Non-pigmented ciliary epithelial cell (primary cell): Measurements from ENCODE around the gene CHRNA5.

Experiments used
- DNase-seq: peaks from one replicate; pipeline ENCODE4 v3.0.0-alpha.2; 2010; ENCODE audit warnings: low read depth

CHRNA5 gene

DNA sequence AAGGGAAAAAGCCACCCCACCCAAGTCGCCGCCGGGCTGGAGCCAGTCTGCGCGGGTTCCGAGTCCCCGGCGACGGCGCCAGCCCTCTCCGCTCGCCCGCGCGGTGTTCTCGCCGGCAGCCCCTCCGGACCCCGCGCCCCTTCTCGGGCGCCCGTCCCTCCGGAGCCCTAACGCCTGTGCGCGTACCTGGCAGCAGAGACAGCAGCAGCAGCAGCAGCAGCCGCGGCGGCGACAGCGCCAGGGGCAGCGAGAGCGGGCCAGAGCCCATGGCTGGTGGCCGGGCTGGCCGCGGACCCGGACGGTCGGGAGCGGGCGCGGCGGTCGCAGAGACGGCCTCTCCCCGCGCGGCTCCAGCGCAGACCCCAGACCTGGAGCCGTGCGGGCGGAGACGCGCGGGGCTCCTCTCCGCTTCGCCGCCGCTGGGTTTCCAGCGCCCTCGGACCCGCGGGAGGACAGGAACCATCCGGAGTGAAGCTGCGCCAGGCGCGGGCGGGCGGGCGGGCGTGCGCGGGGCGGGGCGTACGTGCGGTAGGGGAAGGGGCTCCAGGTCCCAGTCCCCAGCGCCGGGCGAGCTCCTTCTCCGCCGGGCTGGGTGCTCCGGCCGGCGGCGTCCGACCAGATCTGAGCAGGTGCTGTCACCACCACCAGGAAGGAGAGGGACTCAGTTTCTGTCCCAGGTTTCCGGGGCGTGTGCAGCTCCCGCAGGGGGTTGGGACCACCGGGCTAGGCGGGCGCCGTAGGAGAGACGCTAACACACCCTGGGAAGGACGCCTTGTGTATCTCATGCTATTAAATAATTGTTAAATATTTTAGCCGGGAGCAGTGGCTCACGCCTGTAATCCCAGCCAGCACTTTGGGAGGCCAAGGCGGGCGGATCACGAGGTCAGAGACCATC, 55.5 kb downstream of the CHRNA5 start, which contains the start of gene CHRNA3:
TSS of gene CHRNA3 (minus strand) at position 470 of the 895 bp plus-strand sequence. CDS start at position 268, 202 bp downstream.
- DNase-seq, result no peak

DNA sequence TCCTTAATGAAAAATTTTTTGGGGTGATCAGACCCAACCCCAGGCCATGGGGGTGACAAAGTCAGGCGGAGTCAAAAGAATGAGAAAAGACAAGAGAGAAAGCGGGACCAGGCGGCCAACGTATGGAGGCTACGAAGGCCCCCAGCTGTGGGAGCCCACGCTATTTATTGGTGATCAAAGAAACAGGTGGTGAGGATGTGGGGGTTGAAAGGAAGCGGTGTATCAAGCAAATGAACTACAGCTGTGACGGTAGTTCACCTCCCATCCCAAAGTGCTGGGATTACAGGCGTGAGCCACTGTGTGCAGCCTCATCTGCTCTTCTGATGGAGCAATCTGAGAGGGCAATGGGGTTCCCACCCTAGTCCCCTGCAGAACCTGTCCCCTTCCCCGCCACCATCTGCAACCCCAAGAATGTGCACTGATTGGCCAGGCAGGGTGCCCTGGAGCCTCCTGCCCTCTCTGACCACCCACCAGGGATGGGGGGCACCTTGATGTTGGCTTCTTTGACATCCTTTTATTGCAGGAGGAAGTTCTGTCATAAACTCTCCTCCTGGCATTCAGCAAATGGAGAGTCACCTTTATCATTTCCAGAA, 56.6 kb downstream of the CHRNA5 start:
- DNase-seq, result no peak

DNA sequence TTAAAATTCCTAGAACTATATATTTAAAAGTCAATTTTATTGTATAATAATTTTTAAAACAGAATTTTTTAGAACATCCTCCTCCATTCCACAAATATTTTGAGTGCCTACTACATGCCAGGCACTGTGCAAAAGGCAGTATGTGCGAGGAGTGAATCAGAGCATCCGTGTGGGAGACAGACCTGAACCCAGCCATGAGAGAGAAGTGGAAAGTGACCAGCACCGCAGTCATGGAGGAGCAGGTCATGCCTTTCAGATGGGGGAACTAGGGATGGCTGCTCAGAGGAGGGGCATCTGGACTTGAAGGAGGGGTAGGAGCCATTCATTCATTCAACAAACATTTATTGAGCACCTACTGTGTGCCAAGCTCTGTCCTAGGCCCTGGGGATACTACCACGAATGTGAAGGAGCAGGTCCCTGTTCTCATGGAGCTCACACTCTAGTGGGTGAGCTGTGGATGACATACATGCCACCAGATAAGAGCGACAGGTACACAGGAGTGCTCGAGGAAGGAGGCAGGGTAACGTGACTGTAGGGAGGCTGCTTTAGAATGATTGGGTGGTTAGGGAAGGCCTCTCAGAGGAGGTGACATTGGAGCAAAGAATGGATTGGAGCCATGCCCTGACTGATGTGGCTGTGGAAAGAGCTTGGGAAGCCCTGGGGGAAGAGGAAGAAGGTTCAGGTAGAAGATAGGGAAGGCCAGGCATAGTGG, 58.6 kb downstream of the CHRNA5 start:
- no peak for DNase-seq

DNA sequence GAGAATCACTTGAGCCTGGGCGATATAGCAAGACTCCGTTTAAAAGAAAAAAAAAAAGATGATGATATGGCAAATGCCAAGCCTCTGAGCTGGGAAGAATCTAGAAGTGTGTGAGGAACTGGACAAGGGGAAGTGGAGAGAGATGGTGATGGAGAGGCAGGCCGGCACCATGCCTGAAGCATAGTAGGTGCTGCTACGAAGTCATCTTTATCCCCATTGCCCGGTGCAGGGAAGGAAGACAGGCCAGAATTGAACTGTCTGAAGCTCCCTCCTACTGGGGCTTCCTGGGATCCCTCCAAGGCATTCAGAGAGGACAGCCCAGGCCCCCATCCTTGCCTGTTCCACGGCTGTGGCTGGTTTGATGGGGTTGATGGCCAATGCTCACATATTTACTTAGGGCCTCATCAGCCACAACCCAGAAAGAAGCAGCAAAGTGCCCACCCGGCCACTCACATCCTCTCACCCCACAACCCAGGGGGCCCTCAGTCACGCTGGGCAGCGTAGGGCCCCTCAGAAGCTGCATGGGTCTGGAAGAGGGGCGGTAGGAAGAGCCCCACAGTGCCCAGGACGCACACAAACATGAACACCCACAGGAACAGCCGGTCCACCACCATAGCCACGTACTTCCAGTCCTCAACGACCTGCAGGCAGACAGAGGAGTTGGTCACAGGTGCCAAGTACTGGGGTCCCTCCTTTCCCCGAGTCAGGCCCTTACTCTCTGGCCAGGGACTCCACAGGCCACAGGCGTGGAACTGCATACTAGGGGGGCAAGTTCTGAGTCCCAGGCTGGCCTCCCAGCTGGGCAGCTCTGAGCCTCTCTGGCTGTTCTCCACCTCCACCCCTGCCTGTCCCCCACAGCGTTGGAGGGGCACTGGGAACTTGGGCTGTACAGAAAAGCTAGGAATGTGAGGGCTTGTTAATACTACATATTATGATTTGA, 59.6 kb downstream of the CHRNA5 start:
- DNase-seq, result no peak

DNA sequence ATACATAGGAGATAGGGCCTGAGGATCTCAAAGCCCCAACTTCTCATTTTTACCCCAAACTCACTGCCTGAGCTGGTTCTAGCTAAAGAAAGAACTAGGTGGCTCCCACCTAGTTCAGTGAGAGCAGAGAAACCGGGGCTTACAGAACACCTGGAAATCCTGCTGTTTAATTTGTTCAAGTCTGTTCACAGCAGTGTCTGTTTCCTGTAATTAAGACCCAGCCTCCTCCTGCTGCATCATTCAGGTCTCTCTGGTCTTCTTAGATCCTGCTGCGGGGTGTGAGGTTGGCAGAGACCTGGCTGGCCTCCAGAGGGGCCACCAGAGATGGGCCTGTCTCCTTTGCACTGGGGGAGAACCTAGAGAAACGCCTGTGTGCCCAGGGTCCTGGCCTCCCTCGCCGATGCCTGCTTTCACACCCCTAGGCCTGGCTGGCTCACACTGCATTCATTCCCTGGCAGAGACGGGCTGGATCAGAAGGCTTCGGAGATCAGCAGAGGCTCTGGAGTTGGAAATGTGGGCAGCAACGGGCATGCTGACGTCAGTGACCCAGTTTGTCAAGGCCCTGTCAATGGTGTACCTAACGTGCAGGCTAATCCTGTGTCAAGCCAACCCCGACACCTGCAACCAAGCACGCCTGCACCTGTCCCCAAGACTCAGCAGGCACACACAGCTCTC, 60.4 kb downstream of the CHRNA5 start:
- no peak for DNase-seq

DNA sequence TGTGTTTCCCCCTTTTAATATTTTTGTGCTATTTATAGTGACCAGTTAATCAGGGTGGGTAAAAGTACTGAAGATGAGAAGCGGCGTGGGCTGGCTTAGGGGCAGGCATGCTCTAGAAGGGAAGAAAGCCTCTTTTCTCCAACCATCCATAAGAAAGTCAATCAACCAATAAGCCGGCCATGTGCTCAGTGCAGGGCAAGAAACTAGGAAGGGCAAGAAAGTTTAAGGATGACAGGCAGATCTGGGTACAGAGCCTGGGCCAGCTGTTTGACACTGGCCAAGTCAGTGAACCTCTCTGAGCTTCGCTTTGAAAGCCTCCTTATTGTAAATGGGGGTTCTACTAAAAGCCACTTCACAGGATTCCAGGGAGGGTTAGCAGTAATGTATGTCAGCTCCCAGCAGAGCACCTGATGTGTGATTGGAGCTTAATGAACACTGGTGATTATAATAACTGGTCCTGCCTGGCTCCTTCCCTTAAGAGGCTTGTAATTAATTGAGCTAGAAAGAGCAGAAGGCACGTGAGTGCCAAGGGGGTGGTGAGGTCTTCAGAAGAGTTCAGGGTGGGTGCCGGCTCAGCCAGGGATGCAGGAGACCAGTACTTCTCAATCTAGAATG, 61.2 kb downstream of the CHRNA5 start:
- no peak for DNase-seq

DNA sequence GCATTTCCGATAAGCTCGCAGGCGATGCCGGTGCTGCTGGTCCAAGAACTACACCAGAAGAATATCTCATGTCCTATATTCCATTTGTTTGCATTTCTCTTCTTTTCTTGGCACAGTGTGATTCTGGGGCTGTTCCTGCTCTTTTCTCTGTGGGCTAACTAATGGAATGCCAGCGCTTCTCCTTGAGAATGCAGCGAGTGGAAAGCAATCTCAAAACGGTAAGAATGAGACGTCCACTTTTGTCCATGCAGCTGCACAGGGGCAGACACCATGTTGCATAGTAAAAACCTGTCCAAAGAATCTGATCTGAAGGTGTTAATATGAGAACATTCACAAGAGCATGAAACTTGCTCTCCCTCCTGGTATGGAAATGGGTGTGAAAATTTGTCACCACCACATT, 62.0 kb downstream of the CHRNA5 start:
- DNase-seq, result no peak

DNA sequence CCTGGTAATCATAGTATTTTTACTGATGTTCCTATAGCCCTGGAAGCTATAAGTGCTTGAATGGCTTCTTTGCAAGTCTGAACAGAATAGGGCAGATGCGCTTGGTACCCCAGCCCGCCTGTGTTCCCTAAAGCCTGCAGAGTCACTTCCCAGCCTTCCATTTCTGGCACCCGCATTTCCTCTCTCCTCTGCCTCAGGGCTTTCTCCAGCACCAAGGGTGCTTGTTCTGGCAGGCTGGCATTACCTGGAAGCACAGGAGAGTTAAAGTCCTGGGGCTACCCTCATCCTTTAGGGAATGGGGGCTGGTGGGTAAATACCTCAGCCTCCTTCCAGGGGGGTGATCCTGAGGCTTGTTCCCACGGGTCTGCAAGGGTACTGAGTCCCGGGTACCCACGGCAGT, 62.9 kb downstream of the CHRNA5 start:
- no peak for DNase-seq

DNA sequence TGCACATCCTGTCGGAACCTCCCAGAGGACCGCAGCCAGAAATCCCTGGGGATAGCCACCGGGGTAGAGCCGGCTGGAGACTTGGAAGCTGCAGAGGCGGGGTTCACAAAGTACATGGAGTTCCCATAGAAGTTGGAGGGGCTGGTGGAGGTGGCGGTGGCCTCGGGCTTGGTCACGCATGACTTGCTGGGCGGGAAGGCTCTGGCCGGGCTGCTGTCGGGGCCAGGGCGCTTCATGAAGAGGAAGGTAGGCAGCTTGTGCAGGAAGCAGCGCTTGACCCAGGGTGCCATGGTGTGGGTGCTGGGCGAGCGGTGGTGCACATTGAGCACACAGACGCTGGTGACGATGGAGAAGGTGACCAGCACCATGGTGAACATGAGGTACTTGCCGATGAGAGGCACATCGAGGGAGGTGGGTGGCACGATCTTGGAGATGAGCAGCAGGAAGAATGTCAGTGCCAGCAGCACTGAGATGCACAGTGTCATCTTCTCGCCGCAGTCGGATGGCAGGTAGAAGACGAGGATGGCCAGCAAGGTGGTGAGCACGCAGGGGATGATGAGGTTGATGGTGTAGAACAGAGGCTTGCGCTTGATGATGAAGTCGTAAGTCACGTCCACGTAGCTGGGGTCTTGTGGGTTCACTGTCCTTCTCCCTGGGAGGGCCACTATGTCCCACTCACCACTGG, 63.9 kb downstream of the CHRNA5 start:
- DNase-seq, result no peak

DNA sequence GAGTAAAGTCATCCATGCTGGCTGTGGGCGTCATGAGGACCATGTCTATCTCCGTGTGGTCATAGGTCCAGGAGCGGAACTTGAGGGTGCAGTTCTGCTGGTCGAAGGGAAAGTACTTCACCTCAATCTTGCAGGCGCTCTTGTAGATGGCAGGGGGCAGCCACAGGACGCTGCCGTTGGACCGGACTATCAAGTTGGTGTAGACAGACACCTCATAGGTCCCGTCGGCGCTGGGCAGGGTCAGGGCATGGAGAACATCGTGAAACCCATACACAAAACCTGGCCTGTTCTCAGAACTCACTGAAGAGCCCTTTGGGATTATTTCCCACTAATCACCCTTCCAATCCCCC, 64.4 kb downstream of the CHRNA5 start:
- DNase-seq, result no peak

DNA sequence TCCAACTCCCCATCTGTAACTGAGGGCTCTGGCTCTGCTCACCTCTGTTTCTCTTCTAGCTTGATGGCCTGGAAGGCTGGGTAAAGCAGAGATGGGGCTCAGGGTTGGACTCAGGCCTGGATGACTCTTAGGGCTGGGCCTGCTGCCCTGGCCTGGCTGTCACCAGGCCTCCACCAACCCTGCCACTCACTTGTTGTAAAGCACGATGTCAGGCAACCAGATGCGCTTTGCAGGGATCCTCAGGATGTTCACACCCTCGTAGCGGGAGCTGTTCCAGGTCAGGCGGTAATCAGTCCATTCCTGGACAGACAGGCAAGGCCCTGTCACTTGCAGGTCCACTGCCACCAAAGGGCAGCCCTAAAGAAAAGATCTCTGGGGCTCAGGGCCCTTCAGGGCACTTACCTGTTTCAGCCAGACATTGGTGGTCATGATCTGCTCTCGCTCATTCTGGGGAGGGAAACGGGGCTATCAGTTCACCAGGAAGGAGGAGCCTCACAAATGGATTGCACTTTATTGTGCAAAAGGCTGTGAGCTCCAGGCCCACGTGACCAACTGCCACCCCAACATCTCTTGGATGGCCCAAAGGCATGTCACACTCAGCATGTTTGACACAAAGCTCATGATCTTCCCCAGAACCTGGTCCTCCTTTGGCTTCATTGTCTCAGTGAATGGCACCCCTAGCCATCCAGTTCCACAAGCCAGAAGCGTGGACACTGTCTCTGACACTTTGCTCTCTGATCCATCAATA, 65.7 kb downstream of the CHRNA5 start:
- DNase-seq, result no peak

DNA sequence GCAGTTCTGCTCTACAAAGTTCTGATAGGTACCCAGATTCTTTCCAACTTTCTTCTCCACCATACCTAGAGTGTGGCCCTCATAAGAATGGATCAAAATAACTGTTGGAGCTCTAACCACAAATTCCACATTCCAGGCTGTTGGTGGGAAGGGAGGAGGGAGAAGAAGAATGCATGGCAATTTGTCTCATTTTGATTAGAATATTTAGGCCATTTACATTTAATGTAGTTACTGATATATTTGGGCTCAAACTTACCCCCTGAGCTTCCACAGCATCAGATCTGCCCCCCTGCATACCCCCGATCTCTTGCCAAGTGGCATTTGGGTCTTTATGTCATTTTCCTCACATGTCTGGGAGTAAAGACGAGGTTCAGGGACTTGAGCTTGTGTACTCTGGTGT, 68.0 kb downstream of the CHRNA5 start:
- no peak for DNase-seq

DNA sequence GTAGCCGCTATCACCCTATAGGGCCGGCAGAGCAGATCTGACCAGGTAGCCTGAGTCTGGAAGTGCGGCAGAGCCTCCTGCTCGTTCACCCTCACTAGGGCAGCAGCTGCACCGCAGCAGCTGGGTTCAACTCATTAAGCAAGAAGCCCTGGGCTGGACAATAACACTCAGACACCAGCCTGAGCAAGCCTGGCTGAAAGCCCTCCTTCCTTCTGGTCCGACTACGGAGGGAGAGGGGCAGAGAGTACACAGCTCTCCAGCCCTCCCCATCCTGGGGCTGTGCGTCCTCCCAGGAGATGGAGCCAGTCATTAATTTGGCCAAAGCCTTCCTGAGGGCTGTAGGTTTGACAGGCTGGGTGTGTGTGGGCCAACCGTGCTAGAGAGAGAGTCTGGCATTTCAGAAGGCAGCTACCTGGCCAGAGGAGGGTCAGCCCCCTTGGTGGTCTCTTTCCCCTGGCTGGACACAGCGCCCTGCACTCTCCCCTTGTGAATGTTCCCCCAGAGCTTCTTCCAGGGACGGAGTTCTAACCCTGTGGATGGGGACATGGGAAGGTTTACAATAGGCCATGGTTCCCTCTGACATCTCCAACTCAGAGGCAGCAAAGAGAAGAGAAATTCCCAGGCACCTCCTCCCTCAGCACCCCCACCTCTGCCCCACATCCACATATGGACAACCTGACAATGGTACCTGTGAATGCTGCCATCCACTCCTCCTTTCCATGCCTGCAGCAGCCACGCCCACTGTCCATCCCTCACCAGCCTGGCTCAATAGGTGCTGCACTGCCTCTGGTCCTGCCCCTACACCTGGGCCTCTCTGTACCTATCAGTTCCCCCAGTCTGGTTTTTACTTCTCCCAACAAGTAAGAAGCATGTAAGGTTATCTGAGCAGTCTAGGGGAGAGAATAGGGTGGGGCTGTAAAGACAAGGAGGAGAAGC, 69.2 kb downstream of the CHRNA5 start:
- no peak for DNase-seq

DNA sequence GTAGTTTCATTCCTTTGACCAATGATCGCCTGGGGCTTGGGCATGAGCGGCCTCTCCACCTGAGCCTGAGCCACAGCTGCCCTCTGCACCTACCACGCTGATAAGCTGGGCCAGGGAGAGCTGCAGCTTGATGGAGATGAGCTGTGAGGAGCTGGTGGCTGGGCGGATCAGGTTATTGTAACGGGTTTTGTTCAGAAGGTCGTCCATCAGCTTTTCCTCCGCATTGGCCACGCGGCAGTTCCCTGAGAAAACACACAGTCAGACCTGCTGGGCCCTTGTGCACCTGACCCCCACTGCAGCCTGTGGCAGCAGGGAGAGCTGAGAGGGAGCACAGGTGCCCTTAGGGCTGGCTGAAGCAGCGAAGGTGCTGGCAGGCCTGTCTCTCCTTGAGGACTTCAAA, 70.0 kb downstream of the CHRNA5 start:
- DNase-seq, result no peak

DNA sequence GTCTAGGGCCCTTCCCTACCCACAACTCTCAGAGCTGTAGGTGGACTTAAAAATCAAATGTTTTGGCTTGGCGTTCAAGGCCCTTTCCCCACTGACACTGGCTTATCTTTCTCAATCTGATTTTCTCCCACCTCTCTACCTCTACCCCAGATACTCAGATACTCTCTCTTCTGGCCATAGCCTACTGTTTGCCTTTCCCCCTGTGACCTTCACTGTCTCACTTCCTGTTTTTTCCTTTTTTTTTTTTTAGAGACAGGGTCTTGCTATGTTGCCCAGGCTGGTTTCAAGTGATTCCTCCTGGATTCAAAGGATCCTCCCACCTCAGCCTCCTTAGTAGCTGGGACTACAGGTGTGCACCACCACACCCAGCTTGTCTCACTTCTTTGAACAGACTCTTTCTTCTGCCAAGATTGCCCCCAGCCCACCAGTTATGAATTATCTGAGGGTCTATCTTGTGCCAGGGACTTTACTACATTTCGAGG, 71.1 kb downstream of the CHRNA5 start:
- DNase-seq, result no peak

DNA sequence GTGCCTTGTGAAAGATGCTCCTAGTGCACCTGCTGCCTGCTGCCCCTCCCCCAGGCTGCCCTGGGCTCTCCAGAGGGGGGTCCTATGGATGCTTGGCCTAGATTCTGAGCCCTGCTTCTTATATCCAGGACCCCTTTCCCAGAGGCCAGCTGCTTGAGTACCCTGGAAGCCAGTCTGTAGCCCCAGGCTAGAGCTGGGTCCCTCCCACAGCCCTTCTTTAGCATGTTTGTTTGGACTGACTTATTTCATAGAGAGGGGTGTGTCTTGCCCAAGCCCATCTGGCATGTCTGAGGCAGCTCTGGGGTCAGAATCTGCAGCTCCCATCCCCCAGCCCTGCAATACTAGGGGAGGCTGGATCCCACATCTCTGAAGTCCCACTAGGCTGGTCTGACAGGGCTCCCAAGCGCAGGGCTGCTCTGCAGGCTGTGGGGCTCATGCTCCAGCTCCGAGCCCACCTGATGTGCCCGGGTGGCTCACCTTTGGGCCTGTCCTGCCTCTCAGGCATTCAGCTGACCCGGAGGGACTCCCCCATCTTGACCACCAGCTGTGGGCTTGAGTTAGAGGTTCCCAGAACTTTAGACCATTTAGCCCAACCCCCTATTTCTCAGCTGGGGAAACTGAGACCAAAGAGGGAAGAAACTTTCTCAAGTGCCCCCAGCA, 72.6 kb downstream of the CHRNA5 start:
- no peak for DNase-seq

DNA sequence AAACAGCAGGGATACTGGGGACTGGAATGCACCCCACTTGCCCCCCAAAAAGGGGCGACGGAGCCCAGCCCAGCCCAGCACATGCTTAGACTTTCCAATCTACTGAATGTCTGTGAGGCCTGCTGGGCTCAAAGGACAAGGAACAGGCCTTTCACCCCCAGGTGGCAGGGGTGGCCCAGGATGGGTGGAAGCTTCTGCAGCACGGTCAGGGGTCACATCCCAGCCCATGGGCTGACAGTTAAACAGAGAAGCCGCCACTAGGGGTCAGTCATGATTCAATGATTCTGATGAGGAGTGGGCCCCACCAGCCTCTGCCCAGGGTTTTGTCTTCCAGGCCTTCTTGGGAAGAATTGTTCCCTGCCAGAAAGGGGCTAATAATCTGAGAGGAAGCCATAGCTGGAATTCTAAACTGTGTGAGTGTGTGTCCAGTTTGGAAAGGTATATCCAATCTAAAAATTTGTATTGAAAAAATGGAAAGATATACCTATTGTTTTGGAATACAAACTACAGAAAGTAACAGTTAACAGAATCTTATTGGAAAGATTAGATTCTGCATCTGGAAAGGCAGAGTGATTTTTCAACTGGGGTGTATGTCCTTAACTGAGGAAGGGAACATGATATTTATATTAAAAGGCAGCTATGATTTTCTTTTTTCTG, 73.5 kb downstream of the CHRNA5 start:
- no peak for DNase-seq
